ENCODE measurements around the gene S100A9.

DNA sequence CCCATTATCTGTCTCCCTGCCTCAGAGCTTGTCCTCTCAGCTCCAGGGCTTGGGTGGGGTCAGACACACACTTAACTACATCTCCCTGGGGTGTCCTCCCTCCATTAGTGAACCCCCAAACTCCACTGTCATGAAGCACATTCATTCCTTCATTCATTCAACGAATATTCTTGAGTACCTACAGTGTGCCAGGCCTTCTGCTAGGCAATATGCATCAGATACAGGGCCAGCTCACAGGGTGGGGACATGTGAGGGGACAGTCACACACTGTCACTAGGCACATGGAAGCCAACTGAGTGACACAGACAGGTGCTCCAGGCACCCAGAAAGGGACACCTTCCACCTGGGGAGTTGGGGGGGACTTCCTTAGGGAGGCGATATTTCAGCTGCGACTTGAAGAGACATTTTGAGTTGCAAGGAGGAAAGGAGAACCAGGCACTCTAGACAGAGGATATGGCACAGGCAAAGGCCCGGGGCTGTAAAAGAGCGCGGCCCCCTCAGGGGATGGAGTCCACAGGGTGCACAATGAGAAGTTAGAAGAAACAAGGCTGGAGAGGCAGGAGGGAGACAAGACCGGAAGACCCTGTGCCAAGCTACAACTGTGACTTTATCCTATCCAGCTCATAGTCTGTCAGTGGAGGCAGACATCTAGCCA is 41.9 kb downstream of the S100A9 start:
- TF ChIP-seq, protein P1, sequence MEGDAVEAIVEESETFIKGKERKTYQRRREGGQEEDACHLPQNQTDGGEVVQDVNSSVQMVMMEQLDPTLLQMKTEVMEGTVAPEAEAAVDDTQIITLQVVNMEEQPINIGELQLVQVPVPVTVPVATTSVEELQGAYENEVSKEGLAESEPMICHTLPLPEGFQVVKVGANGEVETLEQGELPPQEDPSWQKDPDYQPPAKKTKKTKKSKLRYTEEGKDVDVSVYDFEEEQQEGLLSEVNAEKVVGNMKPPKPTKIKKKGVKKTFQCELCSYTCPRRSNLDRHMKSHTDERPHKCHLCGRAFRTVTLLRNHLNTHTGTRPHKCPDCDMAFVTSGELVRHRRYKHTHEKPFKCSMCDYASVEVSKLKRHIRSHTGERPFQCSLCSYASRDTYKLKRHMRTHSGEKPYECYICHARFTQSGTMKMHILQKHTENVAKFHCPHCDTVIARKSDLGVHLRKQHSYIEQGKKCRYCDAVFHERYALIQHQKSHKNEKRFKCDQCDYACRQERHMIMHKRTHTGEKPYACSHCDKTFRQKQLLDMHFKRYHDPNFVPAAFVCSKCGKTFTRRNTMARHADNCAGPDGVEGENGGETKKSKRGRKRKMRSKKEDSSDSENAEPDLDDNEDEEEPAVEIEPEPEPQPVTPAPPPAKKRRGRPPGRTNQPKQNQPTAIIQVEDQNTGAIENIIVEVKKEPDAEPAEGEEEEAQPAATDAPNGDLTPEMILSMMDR (IDR thresholded peaks at IDR 0.05 in 2 of 3, conservative IDR thresholded peaks at IDR 0.05 in 1 of 3; ENCODE audit: borderline replicate concordance in 1 of 3, insufficient read depth in 1 of 3, low read depth in 2 of 3, low read length in 2 of 3): no peak
- TF ChIP-seq, protein P2, sequence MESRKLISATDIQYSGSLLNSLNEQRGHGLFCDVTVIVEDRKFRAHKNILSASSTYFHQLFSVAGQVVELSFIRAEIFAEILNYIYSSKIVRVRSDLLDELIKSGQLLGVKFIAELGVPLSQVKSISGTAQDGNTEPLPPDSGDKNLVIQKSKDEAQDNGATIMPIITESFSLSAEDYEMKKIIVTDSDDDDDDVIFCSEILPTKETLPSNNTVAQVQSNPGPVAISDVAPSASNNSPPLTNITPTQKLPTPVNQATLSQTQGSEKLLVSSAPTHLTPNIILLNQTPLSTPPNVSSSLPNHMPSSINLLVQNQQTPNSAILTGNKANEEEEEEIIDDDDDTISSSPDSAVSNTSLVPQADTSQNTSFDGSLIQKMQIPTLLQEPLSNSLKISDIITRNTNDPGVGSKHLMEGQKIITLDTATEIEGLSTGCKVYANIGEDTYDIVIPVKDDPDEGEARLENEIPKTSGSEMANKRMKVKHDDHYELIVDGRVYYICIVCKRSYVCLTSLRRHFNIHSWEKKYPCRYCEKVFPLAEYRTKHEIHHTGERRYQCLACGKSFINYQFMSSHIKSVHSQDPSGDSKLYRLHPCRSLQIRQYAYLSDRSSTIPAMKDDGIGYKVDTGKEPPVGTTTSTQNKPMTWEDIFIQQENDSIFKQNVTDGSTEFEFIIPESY (IDR thresholded peaks at IDR 0.05; ENCODE audit: extremely low read depth, insufficient replicate concordance, low read length): no peak
- TF ChIP-seq, protein P3, sequence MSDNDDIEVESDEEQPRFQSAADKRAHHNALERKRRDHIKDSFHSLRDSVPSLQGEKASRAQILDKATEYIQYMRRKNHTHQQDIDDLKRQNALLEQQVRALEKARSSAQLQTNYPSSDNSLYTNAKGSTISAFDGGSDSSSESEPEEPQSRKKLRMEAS (IDR thresholded peaks at IDR 0.05): no peak
- TF ChIP-seq RAD21 (IDR thresholded peaks at IDR 0.05; ENCODE audit: low read depth) (no peak), EZH2 (IDR thresholded peaks at IDR 0.05) (no peak), POLR2AphosphoS5 (IDR thresholded peaks at IDR 0.05; ENCODE audit: low read depth, low read length) (no peak), ZNF274 (IDR thresholded peaks at IDR 0.05; ENCODE audit: low read depth, low read length) (no peak), POLR2A (IDR thresholded peaks at IDR 0.05; ENCODE audit: borderline replicate concordance, extremely low read depth, insufficient read depth, insufficient read length) (no peak), ZFX (IDR thresholded peaks at IDR 0.05) (no peak), EZH2phosphoT487 (IDR thresholded peaks at IDR 0.05; ENCODE audit: borderline replicate concordance) (no peak), TCF7L2 (IDR thresholded peaks at IDR 0.05; ENCODE audit: borderline replicate concordance, extremely low read depth, insufficient read depth, insufficient read length) (no peak)
- TF ChIP-seq, protein P4, sequence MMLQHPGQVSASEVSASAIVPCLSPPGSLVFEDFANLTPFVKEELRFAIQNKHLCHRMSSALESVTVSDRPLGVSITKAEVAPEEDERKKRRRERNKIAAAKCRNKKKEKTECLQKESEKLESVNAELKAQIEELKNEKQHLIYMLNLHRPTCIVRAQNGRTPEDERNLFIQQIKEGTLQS (IDR thresholded peaks at IDR 0.05): no peak
- TF ChIP-seq, protein P5, sequence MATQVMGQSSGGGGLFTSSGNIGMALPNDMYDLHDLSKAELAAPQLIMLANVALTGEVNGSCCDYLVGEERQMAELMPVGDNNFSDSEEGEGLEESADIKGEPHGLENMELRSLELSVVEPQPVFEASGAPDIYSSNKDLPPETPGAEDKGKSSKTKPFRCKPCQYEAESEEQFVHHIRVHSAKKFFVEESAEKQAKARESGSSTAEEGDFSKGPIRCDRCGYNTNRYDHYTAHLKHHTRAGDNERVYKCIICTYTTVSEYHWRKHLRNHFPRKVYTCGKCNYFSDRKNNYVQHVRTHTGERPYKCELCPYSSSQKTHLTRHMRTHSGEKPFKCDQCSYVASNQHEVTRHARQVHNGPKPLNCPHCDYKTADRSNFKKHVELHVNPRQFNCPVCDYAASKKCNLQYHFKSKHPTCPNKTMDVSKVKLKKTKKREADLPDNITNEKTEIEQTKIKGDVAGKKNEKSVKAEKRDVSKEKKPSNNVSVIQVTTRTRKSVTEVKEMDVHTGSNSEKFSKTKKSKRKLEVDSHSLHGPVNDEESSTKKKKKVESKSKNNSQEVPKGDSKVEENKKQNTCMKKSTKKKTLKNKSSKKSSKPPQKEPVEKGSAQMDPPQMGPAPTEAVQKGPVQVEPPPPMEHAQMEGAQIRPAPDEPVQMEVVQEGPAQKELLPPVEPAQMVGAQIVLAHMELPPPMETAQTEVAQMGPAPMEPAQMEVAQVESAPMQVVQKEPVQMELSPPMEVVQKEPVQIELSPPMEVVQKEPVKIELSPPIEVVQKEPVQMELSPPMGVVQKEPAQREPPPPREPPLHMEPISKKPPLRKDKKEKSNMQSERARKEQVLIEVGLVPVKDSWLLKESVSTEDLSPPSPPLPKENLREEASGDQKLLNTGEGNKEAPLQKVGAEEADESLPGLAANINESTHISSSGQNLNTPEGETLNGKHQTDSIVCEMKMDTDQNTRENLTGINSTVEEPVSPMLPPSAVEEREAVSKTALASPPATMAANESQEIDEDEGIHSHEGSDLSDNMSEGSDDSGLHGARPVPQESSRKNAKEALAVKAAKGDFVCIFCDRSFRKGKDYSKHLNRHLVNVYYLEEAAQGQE (IDR thresholded peaks at IDR 0.05; ENCODE audit: low read depth): no peak
